Melanocyte of skin (primary cell): ENCODE measurements around the gene GLTPD2. TPM values are rescaled to one million over a fixed set of nuclear protein-coding genes. Genes with fewer than 3 reads are reported as not detected.

Source experiments
- total RNA-seq, 2 donors: library from RNA; depleted of rRNA; stranded (reverse); fragments of >200 nt; gene quantifications; 2 replicates each; pipeline ENCODE4 v1.2.3, GENCODE V29; 2012

Gene GLTPD2
- not detected for total RNA-seq

DNA sequence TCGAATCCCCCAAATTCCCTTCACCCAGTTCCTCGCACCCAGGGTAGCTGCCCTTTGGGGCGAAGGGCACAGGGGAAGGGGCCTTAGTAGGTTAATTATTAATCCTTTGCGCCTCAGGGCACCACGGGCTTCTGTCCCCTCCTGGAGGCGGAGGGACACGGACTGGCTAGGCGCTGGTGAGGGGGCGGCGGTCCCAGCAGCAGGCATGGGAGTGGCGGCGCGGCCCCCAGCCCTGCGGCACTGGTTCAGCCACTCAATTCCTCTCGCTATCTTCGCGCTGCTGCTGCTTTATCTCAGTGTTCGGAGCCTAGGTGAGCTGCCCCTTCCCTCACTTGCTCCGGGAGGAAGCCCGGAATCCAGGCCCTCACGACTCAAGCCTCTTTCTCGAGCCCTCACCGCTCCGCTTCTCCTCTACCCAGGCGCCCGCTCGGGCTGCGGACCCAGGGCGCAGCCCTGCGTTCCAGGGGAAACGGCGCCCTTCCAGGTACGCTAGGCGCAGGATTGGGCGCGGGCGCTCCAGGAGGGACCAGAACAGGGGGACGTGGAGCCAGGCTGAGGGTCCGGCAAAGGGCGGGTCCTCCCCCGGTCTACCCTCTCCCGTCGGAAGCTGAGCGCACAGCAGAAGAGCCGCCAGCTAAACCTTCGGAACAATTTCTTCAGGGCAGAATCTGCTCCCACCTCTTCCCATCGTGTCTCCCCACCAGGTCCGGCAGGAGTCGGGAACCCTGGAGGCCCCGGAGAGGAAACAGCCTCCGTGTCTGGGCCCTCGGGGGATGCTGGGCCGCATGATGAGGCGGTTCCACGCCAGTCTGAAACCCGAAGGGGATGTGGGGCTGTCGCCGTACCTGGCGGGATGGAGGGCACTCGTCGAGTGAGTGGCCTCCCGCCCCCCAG is at the start of gene GLTPD2:
GLTPD2 (plus strand) TSS at position 158 of the 894 bp plus-strand sequence; CDS start at position 206, 48 bp downstream.

DNA sequence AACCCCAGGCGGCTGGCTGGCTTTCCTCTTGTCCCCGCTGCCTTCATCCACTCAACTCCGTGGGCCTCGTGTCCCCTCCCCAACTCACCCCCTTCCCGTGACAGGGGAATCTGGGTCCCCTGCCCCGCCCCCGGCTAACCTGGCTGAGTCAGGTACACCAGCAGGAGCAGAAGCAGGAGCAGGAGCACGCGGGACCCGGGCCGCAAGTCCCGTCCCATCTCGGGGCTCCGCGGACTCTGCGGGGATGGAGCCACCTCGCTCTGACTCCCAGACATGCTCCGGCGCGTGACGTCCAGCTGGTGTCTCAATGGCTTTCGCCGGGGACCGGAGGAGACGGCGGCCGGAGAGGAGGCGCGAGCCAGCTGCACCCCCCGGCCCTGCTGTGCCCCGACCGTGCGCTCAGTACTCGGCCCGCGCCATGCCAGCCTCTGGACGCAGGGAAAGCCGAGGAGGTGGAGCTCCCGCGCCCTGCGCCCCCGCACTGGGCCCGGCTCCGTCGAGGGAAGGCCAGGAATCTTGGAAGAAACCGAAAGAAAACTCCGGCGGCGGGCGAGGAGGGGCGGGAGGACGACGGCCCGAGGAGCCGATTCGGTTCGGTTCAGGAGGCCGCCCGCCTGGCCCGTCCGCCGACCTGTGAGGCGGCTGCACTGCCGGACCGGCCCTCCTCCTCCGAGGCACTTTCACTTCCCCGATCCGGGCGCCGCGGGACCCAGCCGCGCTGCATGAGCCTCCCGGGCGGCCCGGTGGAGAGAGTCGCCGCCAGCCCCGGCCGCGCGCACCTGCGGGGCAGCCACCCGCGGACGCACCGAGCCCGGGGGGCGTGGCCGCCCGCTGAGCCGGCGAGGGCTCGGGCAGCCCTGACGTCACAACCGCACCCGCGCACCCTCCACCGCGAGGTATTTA is 49.4 kb upstream of the GLTPD2 start, which contains the start of the genes CXCL16 and ZMYND15:
CXCL16 (minus strand) TSS at position 807 of the 903 bp plus-strand sequence; CDS start at position 218, 589 bp downstream.
ZMYND15 (plus strand) TSS at position 712 of the 903 bp plus-strand sequence. CDS start 716 bp downstream, outside the sequence.

GRCh38 chr17:4771519-4772234 is 17.1 kb upstream of the GLTPD2 start, which contains the start of gene TM4SF5:
TM4SF5 (plus strand) TSS chr17:4771886; CDS start chr17:4771923, 37 bp downstream.

GRCh38 chr17:4786106-4786511 is 2.7 kb upstream of the GLTPD2 start, which contains the start of gene VMO1:
VMO1 (minus strand) TSS chr17:4786364; CDS start chr17:4786352, 12 bp downstream.

GRCh38 chr17:4802228-4802627 is 13.5 kb downstream of the GLTPD2 start, which contains the start of gene C17orf114:
C17orf114 (minus strand) TSS chr17:4802328.

DNA sequence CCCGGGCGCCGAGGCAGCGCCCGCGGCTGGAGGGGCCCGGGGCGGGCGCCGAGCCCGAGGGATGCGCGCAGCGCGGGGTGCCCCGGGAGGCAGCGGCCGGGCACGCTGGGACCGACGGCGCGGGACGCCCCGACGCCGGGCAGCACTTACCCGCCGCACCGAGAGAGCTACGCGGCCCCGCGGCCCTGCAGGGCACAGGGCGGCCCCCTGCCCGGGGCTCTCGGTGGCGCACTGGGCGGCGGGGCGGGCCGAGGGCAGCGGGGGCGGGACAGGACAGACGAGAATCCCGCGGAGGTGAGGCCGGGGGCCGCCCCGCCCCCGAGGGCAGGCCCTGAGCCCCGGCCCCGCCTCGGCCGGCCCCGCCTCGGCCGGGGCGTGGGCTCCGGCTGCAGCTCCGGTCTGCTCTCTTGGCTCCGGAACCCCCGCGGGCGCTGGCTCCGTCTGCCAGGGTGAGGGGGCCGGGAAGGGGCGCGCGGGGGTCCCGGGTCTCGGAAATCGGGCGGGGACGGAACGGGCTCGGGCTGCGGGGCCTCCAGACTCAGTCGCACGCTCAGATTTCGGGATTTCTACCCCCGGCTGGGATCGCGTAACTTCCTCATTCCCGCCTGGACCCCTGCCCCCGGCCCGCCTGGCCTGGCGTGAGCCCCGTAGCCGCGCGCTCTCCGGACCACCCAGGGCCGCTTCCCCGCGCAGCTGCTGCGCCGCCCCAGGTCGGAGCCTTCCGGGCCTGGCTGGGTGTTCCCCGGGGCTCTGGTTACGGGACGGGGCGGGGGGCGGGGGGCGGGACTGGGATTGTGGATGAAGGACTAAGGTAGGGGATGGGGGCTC is 18.2 kb downstream of the GLTPD2 start, which contains the start of gene PLD2:
PLD2 (plus strand) TSS at position 376 of the 828 bp plus-strand sequence. CDS start 621 bp downstream, outside the sequence.

DNA sequence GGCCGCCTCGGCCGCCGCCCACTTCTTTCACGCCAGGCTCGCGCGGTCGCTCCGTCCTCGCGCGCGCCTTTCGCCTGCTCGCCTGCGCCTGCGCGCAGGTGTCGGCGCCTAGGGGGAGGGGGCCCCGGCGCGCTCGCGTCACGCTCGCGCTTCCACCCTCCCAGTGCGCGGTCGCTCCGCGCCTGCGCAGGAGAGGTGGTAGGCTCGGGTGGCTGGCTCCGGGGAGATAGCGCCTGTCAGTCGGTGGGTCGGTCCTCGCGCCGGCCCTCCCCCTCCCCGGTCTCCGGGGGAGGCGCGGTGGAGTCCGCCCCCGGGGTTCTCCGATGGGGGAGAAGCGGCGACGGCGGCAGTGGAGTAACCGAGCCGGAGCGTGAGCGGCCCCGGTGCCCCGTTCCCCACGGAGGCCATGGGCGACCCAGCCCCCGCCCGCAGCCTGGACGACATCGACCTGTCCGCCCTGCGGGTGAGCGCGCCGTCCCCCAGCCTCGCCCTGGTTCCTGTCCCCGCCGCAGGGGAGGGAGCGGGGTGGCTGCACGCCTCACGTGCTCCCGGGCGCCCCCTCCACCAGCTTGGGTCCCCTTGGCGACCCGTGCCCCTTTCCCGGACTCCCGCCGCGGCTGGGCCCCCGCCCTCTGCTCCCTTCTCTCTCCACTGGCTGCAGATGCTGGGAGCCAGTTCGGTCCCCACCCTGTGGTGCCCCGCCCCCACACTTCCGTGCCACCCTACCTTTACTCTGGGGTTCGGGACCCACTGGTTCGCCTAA is 44.6 kb downstream of the GLTPD2 start, which contains the start of gene MINK1:
MINK1 (plus strand) TSS at position 163 of the 763 bp plus-strand sequence; CDS start at position 407, 244 bp downstream.

Other genes starting within 250 kb of the GLTPD2 start
- 10 to 100 TPM; 51.3 to 96.9 TPM for gene MYBBP1A, start 233.6 kb upstream of the GLTPD2 start, total RNA-seq
- gene GGT6, start 228.4 kb upstream of the GLTPD2 start, total RNA-seq, result not detected
- gene SMTNL2, start 204.4 kb upstream of the GLTPD2 start, total RNA-seq, result not detected
- not detected for gene ALOX15, start 147.3 kb upstream of the GLTPD2 start, total RNA-seq
- gene PELP1, start 84.8 kb upstream of the GLTPD2 start, total RNA-seq, result 10 to 100 TPM; 24.4 to 31.6 TPM
- gene ARRB2, start 78.3 kb upstream of the GLTPD2 start, total RNA-seq, result 1 to 10 TPM; 8.3 to 9.7 TPM
- 10 to 100 TPM; 17.0 to 18.2 TPM for gene MED11, start 57.5 kb upstream of the GLTPD2 start, total RNA-seq
- gene ZMYND15, start 49.1 kb upstream of the GLTPD2 start, total RNA-seq, result under 1 TPM; under 0.01 to 0.69 TPM
- 1 to 10 TPM; 1.7 to 6.5 TPM for gene CXCL16, start 49.0 kb upstream of the GLTPD2 start, total RNA-seq
- not detected for gene TM4SF5, start 17.1 kb upstream of the GLTPD2 start, total RNA-seq
- not detected for gene VMO1, start 2.6 kb upstream of the GLTPD2 start, total RNA-seq
- 100 to 1,000 TPM; 137 to 165 TPM for gene PSMB6, start 7.2 kb downstream of the GLTPD2 start, total RNA-seq
- 10 to 100 TPM in 1 of 2 donors, 1 to 10 TPM in 1; 8.9 to 10.3 TPM for gene PLD2, start 18.2 kb downstream of the GLTPD2 start, total RNA-seq
- gene MINK1, start 44.4 kb downstream of the GLTPD2 start, total RNA-seq, result 10 to 100 TPM; 37.6 to 40.6 TPM
- under 1 TPM in 1 of 2 donors, not detected in 1; 0.69 TPM for gene C17orf107, start 110.6 kb downstream of the GLTPD2 start, total RNA-seq
- gene CHRNE, start 114.1 kb downstream of the GLTPD2 start, total RNA-seq, result under 1 TPM in 1 of 2 donors, not detected in 1; 0.69 TPM
- not detected for gene GP1BA, start 143.3 kb downstream of the GLTPD2 start, total RNA-seq
- 100 to 1,000 TPM in 1 of 2 donors, 10 to 100 TPM in 1; 92.9 to 111 TPM for gene SLC25A11, start 151.1 kb downstream of the GLTPD2 start, total RNA-seq
- gene RNF167, start 151.3 kb downstream of the GLTPD2 start, total RNA-seq, result 10 to 100 TPM; 32.0 to 42.0 TPM
- gene PFN1, start 159.6 kb downstream of the GLTPD2 start, total RNA-seq, result 100 to 1,000 TPM; 444 to 707 TPM
- 1 to 10 TPM; 2.7 to 5.5 TPM for gene ENO3, start 162.2 kb downstream of the GLTPD2 start, total RNA-seq
- gene SPAG7, start 178.9 kb downstream of the GLTPD2 start, total RNA-seq, result 10 to 100 TPM; 22.4 to 30.0 TPM
- 10 to 100 TPM in 1 of 2 donors, 1 to 10 TPM in 1; 9.0 to 20.0 TPM for gene CAMTA2, start 198.7 kb downstream of the GLTPD2 start, total RNA-seq
- gene INCA1, start 208.6 kb downstream of the GLTPD2 start, total RNA-seq, result under 1 TPM; under 0.01 to 0.69 TPM
- 10 to 100 TPM; 25.1 to 29.6 TPM for gene KIF1C, start 209.0 kb downstream of the GLTPD2 start, total RNA-seq
- not detected for gene SLC52A1, start 246.5 kb downstream of the GLTPD2 start, total RNA-seq